ENCODE data around the gene MTERF2.

The MTERF2 gene

GRCh38 chr12:106942775-106943174 is 44.2 kb downstream of the MTERF2 start:
- H3K9ac ChIP-seq (ENCODE audit: low read length) = no peak overlapping the region
- no peak overlapping the region for H2BK15ac ChIP-seq (replicated peaks; ENCODE audit: low read depth)
- no peaks in the 10 kb centered on the region for H3K36me3 ChIP-seq (ENCODE audit: control insufficient read depth, insufficient read depth, low read length)
- no peak overlapping the region for H3K4me3 ChIP-seq (ENCODE audit: low read length)
- H3K27ac ChIP-seq (ENCODE audit: low read depth, low read length) = no peak overlapping the region
- no peak overlapping the region for H2BK120ac ChIP-seq (ENCODE audit: low read depth, low read length)
- H4K8ac ChIP-seq (ENCODE audit: low read depth, low read length) = no peak overlapping the region
- no peak overlapping the region for H3K23ac ChIP-seq (ENCODE audit: low read length)
- H3K79me1 ChIP-seq (ENCODE audit: low read length) = no peaks in the 10 kb centered on the region
- H3K18ac ChIP-seq (ENCODE audit: low read length) = no peak overlapping the region
- H3K27me3 ChIP-seq (ENCODE audit: insufficient read depth, low read length, poor library complexity) = no peaks in the 10 kb centered on the region
- no peak overlapping the region for H2BK5ac ChIP-seq (ENCODE audit: low read length)
- no peak overlapping the region for H3K4ac ChIP-seq (ENCODE audit: low read depth, low read length)
- no peaks in the 10 kb centered on the region for H3K79me2 ChIP-seq (ENCODE audit: control insufficient read depth, insufficient read depth, low read length)
- no CpG with 5 or more reads among the region's 2 CpGs for WGBS (ENCODE audit: extremely low coverage, insufficient coverage, low lambda C conversion rate)
- no peaks in the 10 kb centered on the region for H3K4me1 ChIP-seq (ENCODE audit: control insufficient read depth, low read depth, low read length)
- no peak overlapping the region for H3K56ac ChIP-seq (ENCODE audit: low read length)
- H2AK5ac ChIP-seq (ENCODE audit: low read length) = no peak overlapping the region
- DNase-seq = no peak
- H3K4me2 ChIP-seq (ENCODE audit: low read length) = no peak overlapping the region
- H4K5ac ChIP-seq (ENCODE audit: low read length) = no peak overlapping the region

- Histone ChIP-seq H3K23ac (ENCODE audit: low read length) (no peak overlapping the region), H3K79me2 (ENCODE audit: control insufficient read depth, insufficient read depth, low read length) (no peaks in the 10 kb centered on the region), H3K27me3 (ENCODE audit: insufficient read depth, low read length, poor library complexity) (no peaks in the 10 kb centered on the region), H3K4me3 (ENCODE audit: low read length) (no peak overlapping the region), H3K27ac (ENCODE audit: low read depth, low read length) (no peak overlapping the region), H3K9ac (ENCODE audit: low read length) (no peak overlapping the region), H2AK5ac (ENCODE audit: low read length) (no peak overlapping the region), H3K4ac (ENCODE audit: low read depth, low read length) (no peak overlapping the region), H2BK15ac (replicated peaks; ENCODE audit: low read depth) (no peak overlapping the region), H3K4me2 (ENCODE audit: low read length) (no peak overlapping the region), H2BK5ac (ENCODE audit: low read length) (no peak overlapping the region), H3K36me3 (ENCODE audit: control insufficient read depth, insufficient read depth, low read length) (no peaks in the 10 kb centered on the region), H3K4me1 (ENCODE audit: control insufficient read depth, low read depth, low read length) (no peaks in the 10 kb centered on the region), H4K5ac (ENCODE audit: low read length) (no peak overlapping the region), H2BK120ac (ENCODE audit: low read depth, low read length) (no peak overlapping the region), H3K18ac (ENCODE audit: low read length) (no peak overlapping the region), H4K8ac (ENCODE audit: low read depth, low read length) (no peak overlapping the region), H3K79me1 (ENCODE audit: low read length) (no peaks in the 10 kb centered on the region), H3K56ac (ENCODE audit: low read length) (no peak overlapping the region)
- no CpG with 5 or more reads among the region's 6 CpGs for WGBS (ENCODE audit: extremely low coverage, insufficient coverage, low lambda C conversion rate)
- DNase-seq = no peak
These were observed 45.3 kb downstream of the MTERF2 start for GRCh38 chr12:106941481-106942156.

DNA sequence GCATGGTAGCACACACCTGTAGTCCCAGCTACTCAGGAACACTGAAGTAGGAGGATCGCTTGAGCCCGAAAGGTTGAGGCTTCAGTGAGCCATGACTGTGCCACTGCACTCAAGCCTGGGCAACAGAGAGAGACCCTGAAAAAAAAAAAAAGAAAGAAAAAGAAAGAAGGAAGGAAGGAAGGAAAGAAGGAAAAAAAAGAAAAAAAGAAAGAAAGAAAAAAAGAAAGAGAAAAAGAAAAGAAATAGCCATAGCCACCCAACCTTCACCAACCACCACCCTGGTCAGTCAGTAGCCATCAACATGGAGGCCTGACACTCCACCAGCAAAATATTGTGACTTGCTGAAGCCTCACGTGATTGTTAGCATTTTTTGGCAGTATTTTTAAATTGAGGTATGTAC is 52.7 kb downstream of the MTERF2 start:
- Histone ChIP-seq H3K79me2 (ENCODE audit: control insufficient read depth, insufficient read depth, low read length) (no peaks in the 10 kb centered on the region), H3K4me3 (ENCODE audit: low read length) (no peak overlapping the region), H2AK5ac (ENCODE audit: low read length) (no peak overlapping the region), H4K5ac (ENCODE audit: low read length) (no peak overlapping the region), H3K4me1 (ENCODE audit: control insufficient read depth, low read depth, low read length) (no peaks in the 10 kb centered on the region), H3K9ac (ENCODE audit: low read length) (no peak overlapping the region), H3K27me3 (ENCODE audit: insufficient read depth, low read length, poor library complexity) (no peaks in the 10 kb centered on the region), H3K27ac (ENCODE audit: low read depth, low read length) (no peak overlapping the region), H3K4ac (ENCODE audit: low read depth, low read length) (no peak overlapping the region), H2BK15ac (replicated peaks; ENCODE audit: low read depth) (no peak overlapping the region), H3K56ac (ENCODE audit: low read length) (no peak overlapping the region), H3K4me2 (ENCODE audit: low read length) (no peak overlapping the region), H2BK5ac (ENCODE audit: low read length) (no peak overlapping the region), H3K79me1 (ENCODE audit: low read length) (no peaks in the 10 kb centered on the region), H3K18ac (ENCODE audit: low read length) (no peak overlapping the region), H3K36me3 (ENCODE audit: control insufficient read depth, insufficient read depth, low read length) (no peaks in the 10 kb centered on the region), H2BK120ac (ENCODE audit: low read depth, low read length) (no peak overlapping the region), H3K23ac (ENCODE audit: low read length) (no peak overlapping the region), H4K8ac (ENCODE audit: low read depth, low read length) (no peak overlapping the region)
- no peak for DNase-seq
- no CpG with 5 or more reads among the region's 3 CpGs for WGBS (ENCODE audit: extremely low coverage, insufficient coverage, low lambda C conversion rate)
